Activated naive CD4-positive, alpha-beta T cell treated with anti-CD3 and anti-CD28 coated beads, Interleukin-2, amount 10 ng/mL, durations not matched to agents 7 days and 5 days (primary cell): Measurements from ENCODE around the gene TRIM28.
A peak's percentile ranks its signal among the peaks of the same experiment; 100 is the strongest.
"Not testable (repeated sequence)": the region's sequence is repeated elsewhere in the genome, so short reads cannot be mapped to it uniquely, and the experiment has no call there.

Experiments
- CTCF ChIA-PET: fragments of 350-600 bp; sonication (Branson Sonifier 250); formaldehyde crosslinking; loops from one replicate; lab custom pipeline; 2021; ENCODE audit warnings: antibody characterized with exemption; lab: Charles Lee
- DNase-seq: peaks from one replicate; pipeline ENCODE4 v3.0.0-alpha.2; 2020
- H3K27ac Mint-ChIP-seq: one replicate; pipeline ENCODE4 v1.8.0; 2021; ENCODE audit warnings: mild to moderate bottlenecking, moderate library complexity, mixed read lengths
- H3K27me3 Mint-ChIP-seq: one replicate; pipeline ENCODE4 v1.8.0; 2021; ENCODE audit warnings: mild to moderate bottlenecking, mixed read lengths
- H3K36me3 Mint-ChIP-seq: one replicate; pipeline ENCODE4 v1.8.0; 2021; ENCODE audit warnings: mixed read lengths
- H3K4me1 Mint-ChIP-seq: one replicate; pipeline ENCODE4 v1.8.0; 2021; ENCODE audit warnings: mixed read lengths
- H3K4me3 Mint-ChIP-seq: one replicate; pipeline ENCODE4 v1.8.0; 2021; ENCODE audit warnings: mild to moderate bottlenecking, moderate library complexity, mixed read lengths
- H3K9me3 Mint-ChIP-seq: one replicate; pipeline ENCODE4 v1.8.0; 2021; ENCODE audit warnings: mixed read lengths

TRIM28 gene

DNA sequence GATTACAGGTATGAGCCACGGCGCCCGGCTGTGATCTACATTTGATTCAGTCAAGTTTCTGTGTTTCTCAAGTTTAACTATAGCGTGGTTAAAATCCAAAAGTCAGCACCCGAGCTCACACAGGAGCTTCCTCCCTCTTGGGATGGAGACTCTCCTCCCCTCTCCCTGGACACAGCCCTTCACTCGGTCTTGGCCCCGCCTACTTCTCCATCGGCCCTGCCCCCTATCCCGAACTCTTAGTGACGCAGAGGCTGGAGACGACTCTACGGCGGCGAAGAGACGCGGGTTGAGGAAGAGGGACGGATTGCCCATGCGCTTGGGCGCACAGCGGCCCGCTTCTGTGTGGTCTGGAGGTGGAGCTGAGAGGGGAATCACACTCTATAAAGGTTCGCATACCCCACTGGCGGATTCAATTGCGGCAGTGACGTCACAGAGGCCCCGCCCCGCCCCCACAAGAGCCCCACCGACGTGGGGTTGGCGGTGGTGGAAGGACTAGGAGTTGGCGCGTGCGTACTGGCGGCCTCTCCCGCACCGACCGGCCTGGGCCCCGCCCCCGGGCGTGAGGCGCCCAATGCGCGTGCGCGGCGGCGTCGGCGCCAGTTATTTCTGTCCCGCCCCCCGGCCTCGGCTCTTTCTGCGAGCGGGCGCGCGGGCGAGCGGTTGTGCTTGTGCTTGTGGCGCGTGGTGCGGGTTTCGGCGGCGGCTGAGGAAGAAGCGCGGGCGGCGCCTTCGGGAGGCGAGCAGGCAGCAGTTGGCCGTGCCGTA, at the start of gene TRIM28:
TRIM28 (plus strand) TSS at position 239 of the 765 bp plus-strand sequence. CDS start 694 bp downstream, outside the sequence.
- H3K4me3 Mint-ChIP-seq: peak within 1 kb of the TSS; percentile 97
- peak within 1 kb of the TSS; percentile 97 for H3K27ac Mint-ChIP-seq
- peak; percentile 100 for DNase-seq
- peaks cover 34% of the 10 kb centered on the region for H3K36me3 Mint-ChIP-seq
- CTCF ChIA-PET: interaction anchor here (1.0 to 1.7 kb wide), 4 partner anchors 24 to 37 kb away, joined by 4 to 8 read pairs (median 5); partner anchors contain the start of gene ZBTB45
- H3K9me3 Mint-ChIP-seq: no peaks in the 10 kb centered on the region
- peaks cover 52% of the 10 kb centered on the region for H3K27me3 Mint-ChIP-seq
- peaks cover 48% of the 10 kb centered on the region for H3K4me1 Mint-ChIP-seq

DNA sequence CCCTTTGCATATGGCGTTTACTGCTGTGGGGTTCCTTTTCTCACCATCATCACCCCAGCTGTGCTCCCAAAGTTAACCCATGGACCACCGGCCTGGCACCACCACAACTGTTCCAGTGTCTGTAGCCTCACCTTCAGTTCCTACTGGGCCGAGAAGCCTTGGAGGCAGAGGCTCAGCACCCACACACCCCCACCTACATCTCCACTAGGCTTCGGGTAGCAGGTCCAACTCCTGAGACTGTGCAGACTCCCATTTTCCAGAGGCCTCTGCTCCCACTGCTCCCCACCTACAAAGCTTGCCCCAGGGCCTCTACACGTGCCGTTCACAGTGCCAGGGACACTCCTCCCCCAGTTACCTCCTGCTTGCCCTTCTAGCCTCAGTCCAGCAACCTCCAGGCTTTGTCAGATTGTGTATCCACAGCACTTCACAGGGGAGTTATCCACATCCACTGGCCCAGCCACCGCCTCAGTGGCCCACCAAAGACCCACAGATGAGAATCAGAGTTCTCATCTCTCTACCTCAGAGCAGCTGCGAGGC, 46.2 kb upstream of the TRIM28 start:
- CTCF ChIA-PET: no interaction called here
- peak overlapping the region; percentile 42 for H3K27ac Mint-ChIP-seq
- peaks cover 16% of the 10 kb centered on the region for H3K27me3 Mint-ChIP-seq
- peaks cover 15% of the 10 kb centered on the region for H3K36me3 Mint-ChIP-seq
- H3K4me3 Mint-ChIP-seq: peak overlapping the region; percentile 50
- peaks cover 11% of the 10 kb centered on the region for H3K9me3 Mint-ChIP-seq
- peaks cover 24% of the 10 kb centered on the region for H3K4me1 Mint-ChIP-seq
- DNase-seq: no peak

DNA sequence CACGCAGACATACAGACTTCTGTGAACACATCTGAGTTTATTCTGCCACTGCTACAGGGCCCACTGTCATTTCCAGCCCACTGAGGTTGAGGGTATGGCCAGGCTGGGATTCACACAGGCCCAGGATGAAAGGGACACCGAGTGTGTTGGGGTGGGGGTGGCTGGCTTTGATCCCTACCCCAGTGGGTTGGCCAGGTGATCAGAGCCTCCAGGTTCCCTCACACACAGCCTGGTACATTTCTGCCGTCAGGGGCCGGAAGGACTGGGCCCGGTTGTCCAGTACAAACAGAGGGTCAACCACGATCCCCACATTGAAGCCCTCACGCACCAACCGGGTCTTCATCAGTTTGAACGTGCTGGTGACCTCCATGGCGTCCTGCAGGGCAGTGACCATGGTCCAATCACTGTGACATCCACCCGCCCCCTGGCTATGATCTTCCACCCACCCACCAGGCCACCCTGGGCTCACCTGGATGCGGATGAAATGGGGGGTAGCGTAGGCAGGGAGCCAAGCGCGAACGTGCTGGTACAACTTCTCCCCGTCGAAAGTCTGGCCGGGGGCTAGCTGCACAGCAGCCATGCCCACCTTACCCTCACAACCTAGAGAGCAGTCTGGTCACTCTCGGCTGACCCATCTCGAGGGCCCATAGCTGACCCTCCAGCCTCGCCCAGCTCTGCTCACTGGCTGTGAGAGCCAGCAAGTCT, 45.4 kb upstream of the TRIM28 start:
- Mint-ChIP-seq H3K27ac (peak overlapping the region; percentile 88), H3K36me3 (peaks cover 15% of the 10 kb centered on the region), H3K27me3 (peaks cover 16% of the 10 kb centered on the region), H3K9me3 (peaks cover 11% of the 10 kb centered on the region), H3K4me1 (peaks cover 24% of the 10 kb centered on the region), H3K4me3 (peak overlapping the region; percentile 88)
- CTCF ChIA-PET: no interaction called here
- DNase-seq: no peak

DNA sequence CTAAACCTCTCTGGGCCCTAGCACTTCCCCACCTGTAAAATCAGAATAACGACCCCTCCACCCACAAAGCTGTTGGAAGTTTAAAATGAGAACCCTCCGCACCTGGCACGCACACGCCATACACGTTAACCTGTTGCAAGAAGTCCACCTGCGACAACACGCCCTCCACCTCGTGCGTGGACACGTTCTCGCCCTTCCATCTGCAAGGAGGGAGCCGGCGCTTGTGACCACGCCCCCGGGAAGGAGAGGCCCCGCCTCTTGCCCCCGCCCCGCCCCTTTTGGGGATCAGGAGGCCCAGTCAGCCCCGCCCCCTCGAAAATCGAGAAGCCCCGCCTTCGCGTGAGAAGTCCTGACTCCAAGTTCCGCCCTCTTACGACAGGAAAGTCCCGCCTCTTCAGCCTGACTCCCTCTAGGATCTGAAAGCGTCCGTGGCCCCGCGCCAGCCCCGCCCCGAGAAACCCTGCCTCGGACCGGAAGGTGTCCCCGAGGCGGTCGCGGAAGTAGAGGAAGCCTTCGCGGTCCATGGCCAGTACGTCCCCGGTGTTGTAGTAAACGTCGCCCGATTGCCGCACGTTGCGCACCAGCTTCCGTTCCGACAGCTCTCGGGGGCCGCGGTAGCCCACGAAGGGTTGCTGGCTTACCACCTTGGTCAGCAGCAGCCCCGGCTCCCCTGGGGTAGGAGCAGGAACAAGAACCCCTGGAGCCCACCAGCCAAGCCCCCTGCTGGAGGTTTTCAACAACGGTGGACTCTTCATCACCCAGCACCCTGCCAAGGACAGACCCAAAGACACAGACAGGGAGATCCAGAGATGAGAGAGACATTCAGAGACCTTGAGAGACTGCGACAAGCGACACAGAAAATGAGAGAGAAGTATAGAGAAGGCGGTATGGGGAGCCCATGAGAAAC, 44.6 kb upstream of the TRIM28 start:
- Mint-ChIP-seq H3K36me3 (peaks cover 15% of the 10 kb centered on the region), H3K4me1 (peaks cover 24% of the 10 kb centered on the region), H3K9me3 (peaks cover 11% of the 10 kb centered on the region), H3K27ac (peak overlapping the region; percentile 88), H3K4me3 (peak overlapping the region; percentile 88), H3K27me3 (peaks cover 16% of the 10 kb centered on the region)
- DNase-seq: peak; percentile 99
- CTCF ChIA-PET: interaction anchor here (1.5 kb wide), 2 partner anchors 19 to 21 kb away, joined by 5 to 6 read pairs; no protein-coding TSS in a partner anchor

DNA sequence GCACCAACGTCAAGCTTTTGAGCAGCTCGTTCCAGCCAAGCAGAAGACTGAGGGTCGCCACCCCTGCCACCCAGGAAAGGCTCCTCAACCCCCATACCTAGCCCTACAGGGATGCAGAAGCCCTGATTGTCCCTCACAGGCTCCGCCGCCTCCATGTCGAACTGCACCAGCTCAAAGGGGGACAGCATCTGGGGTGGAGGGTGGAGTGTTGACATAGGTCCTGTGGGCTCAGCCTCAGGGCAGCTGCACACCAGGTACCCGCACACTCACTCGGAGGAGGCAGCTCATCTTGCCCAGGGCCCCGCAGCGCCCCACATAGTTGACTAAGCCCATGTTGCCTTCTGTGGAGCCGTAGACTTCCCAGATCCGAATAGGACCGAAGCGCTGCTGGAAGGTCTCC, 43.6 kb upstream of the TRIM28 start:
- no peak for DNase-seq
- Mint-ChIP-seq H3K27me3 (peaks cover 16% of the 10 kb centered on the region), H3K9me3 (peaks cover 11% of the 10 kb centered on the region), H3K27ac (no peak overlapping the region), H3K4me1 (peaks cover 24% of the 10 kb centered on the region), H3K36me3 (peaks cover 15% of the 10 kb centered on the region), H3K4me3 (no peak overlapping the region)
- CTCF ChIA-PET: interaction anchor here (1.5 kb wide), 2 partner anchors 18 to 20 kb away, joined by 5 to 6 read pairs; no protein-coding TSS in a partner anchor

DNA sequence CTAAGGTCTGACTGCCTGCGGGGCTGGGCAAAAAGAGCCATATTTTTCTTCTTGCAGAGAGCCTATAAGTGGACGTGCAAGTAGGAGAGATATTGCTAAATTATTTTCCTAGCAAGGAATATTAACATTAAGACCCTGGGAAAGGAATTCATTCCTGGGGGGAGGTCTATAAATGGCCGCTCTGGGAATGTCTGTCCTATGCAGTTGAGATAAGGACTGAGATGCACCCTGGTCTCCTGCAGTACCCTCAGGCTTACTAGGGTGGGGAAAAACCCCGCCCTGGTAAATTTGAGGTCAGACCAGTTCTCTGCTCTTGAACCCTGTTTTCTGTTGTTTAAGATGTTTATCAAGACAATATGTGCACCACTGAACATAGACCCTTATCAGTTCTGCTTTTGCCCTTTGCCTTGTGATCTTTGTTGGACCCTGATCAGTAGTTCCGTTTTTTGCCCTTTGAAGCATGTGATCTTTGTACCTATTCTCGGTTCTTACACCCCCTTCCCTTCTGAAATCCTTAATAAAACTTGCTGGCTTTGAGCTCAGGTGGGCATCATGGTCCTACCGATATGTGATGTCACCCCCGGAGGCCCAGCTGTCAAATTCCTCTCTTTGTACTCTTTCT, 36.2 kb upstream of the TRIM28 start:
- DNase-seq, CTCF ChIA-PET: not testable (repeated sequence)
- peaks cover 10% of the 10 kb centered on the region for H3K9me3 Mint-ChIP-seq

DNA sequence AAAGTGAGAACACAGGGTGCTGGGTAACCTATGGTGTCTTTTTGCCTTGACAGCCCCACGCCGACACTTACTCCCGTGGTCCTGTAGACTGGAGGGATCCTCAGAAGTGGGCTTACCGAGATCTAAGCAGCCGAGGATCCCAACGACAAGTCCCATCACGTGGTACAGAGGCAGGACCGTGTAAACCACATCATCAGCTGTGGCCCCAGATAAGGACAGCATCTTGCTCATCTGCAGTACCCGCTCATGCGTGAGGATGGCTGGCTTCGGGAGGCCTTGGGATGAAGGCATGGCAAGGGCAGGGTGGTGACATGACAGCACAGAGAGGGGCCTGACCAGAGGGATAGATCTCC, 34.2 kb upstream of the TRIM28 start:
- DNase-seq: no peak
- H3K36me3 Mint-ChIP-seq: peaks cover 6% of the 10 kb centered on the region
- H3K27ac Mint-ChIP-seq: no peak overlapping the region
- H3K9me3 Mint-ChIP-seq: peaks cover 10% of the 10 kb centered on the region
- no peaks in the 10 kb centered on the region for H3K27me3 Mint-ChIP-seq
- H3K4me1 Mint-ChIP-seq: peaks cover 16% of the 10 kb centered on the region
- no peak overlapping the region for H3K4me3 Mint-ChIP-seq
- CTCF ChIA-PET: no interaction called here

More for the DNA sequence above, 36.2 kb upstream of the TRIM28 start:
- not testable (repeated sequence) for H3K27me3 Mint-ChIP-seq, H3K27ac Mint-ChIP-seq, H3K4me3 Mint-ChIP-seq, H3K36me3 Mint-ChIP-seq, H3K4me1 Mint-ChIP-seq

DNA sequence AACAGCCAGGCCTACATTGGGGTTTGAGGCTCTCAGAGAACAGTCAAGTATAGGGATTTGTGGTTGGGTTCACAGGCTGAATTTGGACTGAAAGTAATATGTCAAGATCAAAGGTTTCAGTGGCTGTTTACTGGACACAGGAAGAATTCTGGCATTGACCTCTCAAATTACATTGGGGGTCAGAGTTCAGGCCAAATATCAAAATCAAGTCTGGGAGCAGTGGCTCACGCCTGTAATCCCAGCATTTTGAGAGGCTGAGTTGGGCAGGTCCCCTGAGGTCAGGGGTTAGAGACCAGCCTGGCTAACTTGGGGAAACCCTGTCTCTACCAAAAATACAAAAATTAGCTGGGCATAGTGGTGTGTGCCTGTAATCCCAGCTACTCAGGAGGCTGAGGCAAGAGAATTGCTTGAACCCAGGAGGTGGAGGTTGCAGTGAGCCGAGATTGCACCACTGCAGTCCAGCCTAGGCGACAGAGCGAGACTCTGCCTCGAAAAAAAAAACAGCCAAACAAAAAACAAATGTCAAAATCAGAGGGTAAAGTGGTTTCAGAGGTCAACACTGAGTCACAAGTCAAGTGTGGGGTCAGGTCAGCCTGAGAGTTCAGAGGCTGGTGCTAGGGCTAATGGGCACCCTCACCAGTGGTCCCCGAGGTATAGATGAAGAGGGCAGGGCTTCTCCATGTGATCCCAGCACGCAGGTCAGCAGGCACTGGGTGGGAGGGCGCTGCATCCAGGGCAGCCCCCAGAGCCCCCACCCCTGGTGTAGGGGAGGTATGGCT, 33.6 kb upstream of the TRIM28 start:
- Mint-ChIP-seq H3K27me3 (no peaks in the 10 kb centered on the region), H3K4me3 (no peak overlapping the region), H3K36me3 (peaks cover 9% of the 10 kb centered on the region), H3K9me3 (peaks cover 10% of the 10 kb centered on the region), H3K27ac (no peak overlapping the region), H3K4me1 (peaks cover 20% of the 10 kb centered on the region)
- CTCF ChIA-PET: no interaction called here
- no peak for DNase-seq

DNA sequence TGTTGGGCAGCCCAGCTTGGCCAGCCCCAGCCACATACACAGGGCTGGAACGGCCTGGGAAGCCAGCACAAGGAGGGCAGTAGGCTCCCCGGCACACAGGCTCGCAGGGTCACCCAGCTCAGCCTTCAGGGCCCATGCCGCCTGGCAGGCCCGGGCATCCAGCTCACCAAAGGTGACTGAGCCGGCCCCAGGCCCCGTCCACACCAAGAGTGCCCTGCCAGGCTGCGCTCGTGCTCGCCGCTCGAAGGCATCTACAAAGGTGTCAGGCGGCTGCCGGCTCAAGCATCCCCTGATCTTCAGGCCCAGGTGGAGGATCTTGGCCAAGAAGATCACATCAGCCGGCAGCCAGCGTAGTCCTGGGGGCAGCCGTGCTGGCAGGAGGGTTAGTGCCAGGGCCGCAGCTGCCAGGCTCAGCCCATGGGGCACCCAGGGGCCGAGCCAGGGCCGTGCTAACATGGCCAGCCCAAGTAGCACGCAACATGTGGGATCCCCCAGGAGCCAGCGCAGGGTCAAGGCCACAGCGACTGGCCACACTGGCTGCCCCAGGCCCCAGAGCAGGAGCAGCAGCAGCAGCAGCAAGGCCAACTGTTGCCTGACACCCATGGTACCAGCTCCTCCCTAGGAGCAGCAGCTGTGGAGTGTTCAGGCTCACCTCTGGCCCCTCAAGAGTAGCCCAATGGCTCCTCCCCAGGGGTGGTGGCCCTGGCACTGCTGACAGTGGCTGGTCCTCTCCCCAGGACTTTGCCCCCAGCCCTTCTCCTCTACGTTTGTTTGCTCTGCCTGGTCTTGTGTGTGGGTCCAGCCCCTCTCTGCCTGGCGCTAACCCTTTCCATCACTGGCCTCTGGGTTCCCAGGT, 32.3 kb upstream of the TRIM28 start, which contains the start of gene SLC27A5:
SLC27A5 (minus strand) TSS at position 640 of the 856 bp plus-strand sequence; CDS start at position 603, 37 bp downstream.
- Mint-ChIP-seq H3K4me1 (peaks cover 30% of the 10 kb centered on the region), H3K27ac (no peak within 1 kb of the TSS), H3K9me3 (peaks cover 9% of the 10 kb centered on the region), H3K27me3 (no peaks in the 10 kb centered on the region), H3K36me3 (peaks cover 18% of the 10 kb centered on the region), H3K4me3 (no peak within 1 kb of the TSS)
- no peak for DNase-seq
- CTCF ChIA-PET: no interaction called here

DNA sequence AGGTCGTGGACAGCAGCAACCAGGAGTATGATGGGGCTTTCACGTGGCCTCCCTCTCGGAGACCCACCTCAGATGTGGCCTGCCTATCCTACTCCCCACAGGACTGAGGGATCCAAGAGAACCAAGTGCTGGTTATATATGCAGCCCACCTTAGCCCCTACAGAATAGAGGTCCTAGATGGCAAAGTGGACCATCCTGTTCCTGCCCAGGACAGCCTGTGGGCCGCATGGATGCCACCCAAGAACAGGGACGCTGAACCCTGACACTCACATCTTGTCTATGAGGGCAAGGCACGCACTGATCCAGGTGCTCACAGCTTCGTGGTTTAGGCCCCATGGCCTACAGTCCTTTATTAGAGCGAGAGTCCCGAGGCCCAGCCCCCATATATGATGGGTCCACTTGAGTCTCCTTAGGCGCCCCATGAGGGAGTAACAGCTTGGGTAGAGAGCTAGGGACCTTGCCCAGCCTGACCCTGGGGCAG, 30.6 kb upstream of the TRIM28 start:
- Mint-ChIP-seq H3K4me3 (peak overlapping the region; percentile 46), H3K27me3 (no peaks in the 10 kb centered on the region), H3K27ac (no peak overlapping the region), H3K36me3 (peaks cover 17% of the 10 kb centered on the region), H3K4me1 (peaks cover 40% of the 10 kb centered on the region), H3K9me3 (no peaks in the 10 kb centered on the region)
- CTCF ChIA-PET: interaction anchor here (0.9 to 2.0 kb wide), 7 partner anchors 24 to 113 kb away, joined by 3 to 21 read pairs (median 5); partner anchors contain the start of genes CHMP2A and TRIM28
- no peak for DNase-seq

DNA sequence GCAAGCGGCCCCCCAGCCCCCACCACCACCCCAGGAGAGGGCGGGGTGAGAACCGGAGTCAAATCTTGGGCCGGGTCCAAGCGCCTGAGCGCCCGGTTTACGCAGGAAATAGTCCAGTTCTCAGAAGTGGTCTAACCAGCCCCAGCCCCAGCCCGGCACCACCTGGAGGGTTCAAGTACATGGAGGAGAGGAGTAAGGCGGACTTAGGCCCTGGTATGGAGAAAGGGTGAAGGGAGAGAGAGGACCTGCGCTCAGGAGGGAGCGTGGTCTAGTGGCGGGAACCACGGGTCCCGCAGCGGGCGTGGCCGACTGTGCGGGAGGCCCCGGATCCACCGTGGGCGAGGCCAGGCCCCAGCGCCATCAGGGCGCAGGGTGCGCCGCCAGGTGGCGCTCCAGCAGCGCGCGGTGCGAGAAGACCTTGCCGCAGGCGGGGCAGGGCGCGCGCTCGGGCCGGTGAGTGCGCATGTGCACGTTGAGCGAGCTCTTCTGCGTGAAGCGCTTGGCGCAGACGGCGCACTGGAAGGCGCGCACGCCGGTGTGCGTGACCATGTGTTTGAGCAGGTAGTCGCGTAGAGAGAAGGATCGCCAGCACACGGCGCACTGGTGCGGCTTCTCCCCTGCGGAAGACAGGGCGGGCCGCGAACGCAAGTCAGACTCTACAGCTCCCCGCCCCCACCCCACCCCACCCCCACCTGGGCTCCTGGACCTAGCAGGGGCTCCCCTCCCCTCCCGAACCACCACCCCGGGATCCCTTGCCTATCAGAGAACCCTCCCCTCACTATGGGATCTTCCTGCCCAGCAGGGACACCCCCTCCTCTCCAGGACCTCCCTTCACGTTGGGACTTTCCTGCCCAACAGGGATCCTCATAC, 29.9 kb upstream of the TRIM28 start:
- peak; percentile 97 for DNase-seq
- Mint-ChIP-seq H3K36me3 (peaks cover 19% of the 10 kb centered on the region), H3K4me3 (peak overlapping the region; percentile 78), H3K27ac (peak overlapping the region; percentile 85), H3K9me3 (no peaks in the 10 kb centered on the region), H3K27me3 (no peaks in the 10 kb centered on the region), H3K4me1 (peaks cover 47% of the 10 kb centered on the region)
- CTCF ChIA-PET: interaction anchor here (0.7 to 2.0 kb wide), 13 partner anchors 18 to 114 kb away, joined by 3 to 21 read pairs (median 4); partner anchors contain the start of genes CHMP2A and TRIM28
